ENCODE results near the gene CDKAL1.

- TF ChIP-seq, protein P1, sequence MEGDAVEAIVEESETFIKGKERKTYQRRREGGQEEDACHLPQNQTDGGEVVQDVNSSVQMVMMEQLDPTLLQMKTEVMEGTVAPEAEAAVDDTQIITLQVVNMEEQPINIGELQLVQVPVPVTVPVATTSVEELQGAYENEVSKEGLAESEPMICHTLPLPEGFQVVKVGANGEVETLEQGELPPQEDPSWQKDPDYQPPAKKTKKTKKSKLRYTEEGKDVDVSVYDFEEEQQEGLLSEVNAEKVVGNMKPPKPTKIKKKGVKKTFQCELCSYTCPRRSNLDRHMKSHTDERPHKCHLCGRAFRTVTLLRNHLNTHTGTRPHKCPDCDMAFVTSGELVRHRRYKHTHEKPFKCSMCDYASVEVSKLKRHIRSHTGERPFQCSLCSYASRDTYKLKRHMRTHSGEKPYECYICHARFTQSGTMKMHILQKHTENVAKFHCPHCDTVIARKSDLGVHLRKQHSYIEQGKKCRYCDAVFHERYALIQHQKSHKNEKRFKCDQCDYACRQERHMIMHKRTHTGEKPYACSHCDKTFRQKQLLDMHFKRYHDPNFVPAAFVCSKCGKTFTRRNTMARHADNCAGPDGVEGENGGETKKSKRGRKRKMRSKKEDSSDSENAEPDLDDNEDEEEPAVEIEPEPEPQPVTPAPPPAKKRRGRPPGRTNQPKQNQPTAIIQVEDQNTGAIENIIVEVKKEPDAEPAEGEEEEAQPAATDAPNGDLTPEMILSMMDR (IDR thresholded peaks at IDR 0.05): no peak
- no peak for TF ChIP-seq POLR2AphosphoS5 (IDR thresholded peaks at IDR 0.05)
Observed at GRCh38 chr6:20563377-20563776, 29.1 kb downstream of the CDKAL1 start.
